ENCODE data around the gene CMSS1.

Gene CMSS1

DNA sequence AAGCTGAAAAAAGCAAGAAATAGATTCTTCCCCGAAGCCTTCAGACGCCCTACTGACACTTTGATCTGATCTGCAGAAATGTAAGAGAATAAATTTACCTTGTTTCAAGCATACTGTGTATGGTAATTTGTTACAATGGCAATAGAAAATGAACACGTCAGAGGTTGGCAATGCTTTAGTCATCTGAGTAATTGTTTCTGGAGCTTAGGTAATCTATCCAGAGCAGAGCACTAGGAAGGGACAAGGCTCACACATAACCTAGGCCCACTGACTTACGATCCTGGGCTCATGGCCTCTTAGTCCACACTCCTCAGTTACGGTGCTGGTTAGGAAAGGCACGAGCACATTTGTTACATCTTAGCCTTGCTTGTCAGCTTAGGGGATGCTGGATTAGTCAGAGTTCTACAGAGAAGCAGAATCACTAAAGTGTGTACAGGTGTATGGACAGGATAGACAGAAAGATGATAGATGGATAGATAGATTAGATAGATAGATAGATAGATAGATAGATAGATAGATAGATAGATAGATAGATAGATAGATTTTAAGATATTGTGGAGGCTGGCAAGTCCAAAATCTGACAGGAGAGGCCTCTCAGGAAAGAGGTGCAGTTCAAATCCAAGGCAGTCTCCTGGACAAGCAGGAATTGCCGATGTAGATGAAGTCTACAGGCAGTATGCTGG lies 396.4 kb downstream of the CMSS1 start:
- Histone ChIP-seq H2AFZ (ENCODE audit: low read length) (no peak overlapping the region), H3K4me1 (ENCODE audit: insufficient read depth, low read length, poor library complexity, severe bottlenecking) (peaks cover 18% of the 10 kb centered on the region), H4K20me1 (ENCODE audit: insufficient read depth, low read length, poor library complexity, severe bottlenecking) (no peaks in the 10 kb centered on the region), H3K4me3 (ENCODE audit: low read length, poor library complexity, severe bottlenecking) (no peak overlapping the region), H3K27me3 (ENCODE audit: insufficient read depth, low read length, poor library complexity, severe bottlenecking) (no peaks in the 10 kb centered on the region), H3K9ac (ENCODE audit: low read depth, low read length, poor library complexity, severe bottlenecking) (no peak overlapping the region), H3K9me3 (ENCODE audit: insufficient read depth, low read depth, low read length) (no peaks in the 10 kb centered on the region), H3K79me2 (ENCODE audit: insufficient read depth, low read length) (no peaks in the 10 kb centered on the region), H3F3A (ENCODE audit: low read depth) (no peaks in the 10 kb centered on the region), H3K36me3 (ENCODE audit: insufficient read depth, low read length) (no peaks in the 10 kb centered on the region), H3K9me2 (replicated peaks; ENCODE audit: low read depth, low read length) (no peaks in the 10 kb centered on the region), H3K4me2 (ENCODE audit: low read depth, low read length, poor library complexity, severe bottlenecking) (no peak overlapping the region)
- TF ChIP-seq, protein P1, sequence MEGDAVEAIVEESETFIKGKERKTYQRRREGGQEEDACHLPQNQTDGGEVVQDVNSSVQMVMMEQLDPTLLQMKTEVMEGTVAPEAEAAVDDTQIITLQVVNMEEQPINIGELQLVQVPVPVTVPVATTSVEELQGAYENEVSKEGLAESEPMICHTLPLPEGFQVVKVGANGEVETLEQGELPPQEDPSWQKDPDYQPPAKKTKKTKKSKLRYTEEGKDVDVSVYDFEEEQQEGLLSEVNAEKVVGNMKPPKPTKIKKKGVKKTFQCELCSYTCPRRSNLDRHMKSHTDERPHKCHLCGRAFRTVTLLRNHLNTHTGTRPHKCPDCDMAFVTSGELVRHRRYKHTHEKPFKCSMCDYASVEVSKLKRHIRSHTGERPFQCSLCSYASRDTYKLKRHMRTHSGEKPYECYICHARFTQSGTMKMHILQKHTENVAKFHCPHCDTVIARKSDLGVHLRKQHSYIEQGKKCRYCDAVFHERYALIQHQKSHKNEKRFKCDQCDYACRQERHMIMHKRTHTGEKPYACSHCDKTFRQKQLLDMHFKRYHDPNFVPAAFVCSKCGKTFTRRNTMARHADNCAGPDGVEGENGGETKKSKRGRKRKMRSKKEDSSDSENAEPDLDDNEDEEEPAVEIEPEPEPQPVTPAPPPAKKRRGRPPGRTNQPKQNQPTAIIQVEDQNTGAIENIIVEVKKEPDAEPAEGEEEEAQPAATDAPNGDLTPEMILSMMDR (conservative IDR thresholded peaks at IDR 0.05; ENCODE audit: low read length) = no peak
- TF ChIP-seq EZH2phosphoT487 (IDR thresholded peaks at IDR 0.05; ENCODE audit: borderline replicate concordance) = no peak

DNA sequence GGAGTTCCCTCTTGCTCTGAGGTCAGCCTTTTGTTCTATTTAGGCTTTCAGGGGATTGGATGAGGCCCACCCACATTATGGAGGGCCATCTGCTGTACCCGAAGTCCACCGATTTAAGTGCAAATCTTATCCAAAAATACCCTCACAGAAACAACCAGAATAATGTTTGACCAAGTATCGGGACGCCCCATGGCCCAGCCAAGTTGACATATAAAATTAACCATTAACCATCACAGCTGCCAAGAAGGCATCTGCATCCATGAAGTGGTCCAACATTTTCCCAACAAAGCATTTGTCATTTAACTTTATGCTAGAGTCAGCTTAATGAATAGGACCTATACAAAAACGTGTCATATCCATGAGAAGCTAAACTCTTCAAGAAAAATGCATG lies 396.9 kb downstream of the CMSS1 start:
- no peak overlapping the region for H3K4me2 ChIP-seq (ENCODE audit: low read depth, low read length, poor library complexity, severe bottlenecking)

DNA sequence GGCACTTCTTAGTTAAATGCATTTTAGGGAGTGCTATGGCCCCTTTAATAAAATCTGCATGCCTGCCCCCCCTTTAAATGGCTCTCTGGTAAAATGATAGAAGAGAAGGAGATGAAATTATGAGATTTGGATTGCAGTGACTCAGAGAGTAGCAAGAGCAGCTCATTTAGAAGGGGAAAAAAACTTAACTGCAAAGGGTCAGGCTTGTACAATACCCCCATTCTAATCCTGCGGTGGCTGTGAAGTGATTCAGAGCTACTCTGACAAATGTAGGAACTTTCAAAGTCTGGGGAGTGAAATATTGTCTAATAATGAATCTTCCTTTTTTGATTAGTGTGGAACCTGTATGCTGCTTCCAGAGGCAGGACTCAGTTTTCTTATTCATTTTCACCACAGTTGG lies 399.1 kb downstream of the CMSS1 start:
- H3K79me2 ChIP-seq (ENCODE audit: insufficient read depth, low read length) = no peaks in the 10 kb centered on the region
- no peaks in the 10 kb centered on the region for H4K20me1 ChIP-seq (ENCODE audit: insufficient read depth, low read length, poor library complexity, severe bottlenecking)
- H3K4me1 ChIP-seq (ENCODE audit: insufficient read depth, low read length, poor library complexity, severe bottlenecking) = peaks cover 7% of the 10 kb centered on the region
- no peaks in the 10 kb centered on the region for H3K27me3 ChIP-seq (ENCODE audit: insufficient read depth, low read length, poor library complexity, severe bottlenecking)
- H3K4me2 ChIP-seq (ENCODE audit: low read depth, low read length, poor library complexity, severe bottlenecking) = no peak overlapping the region
- H2AFZ ChIP-seq (ENCODE audit: low read length) = no peak overlapping the region
- H3K9me3 ChIP-seq (ENCODE audit: insufficient read depth, low read depth, low read length) = no peaks in the 10 kb centered on the region
- H3K9me2 ChIP-seq (replicated peaks; ENCODE audit: low read depth, low read length) = no peaks in the 10 kb centered on the region
- H3F3A ChIP-seq (ENCODE audit: low read depth) = no peaks in the 10 kb centered on the region
- TF ChIP-seq EZH2phosphoT487 (IDR thresholded peaks at IDR 0.05; ENCODE audit: borderline replicate concordance) = no peak
- TF ChIP-seq, protein P1 (conservative IDR thresholded peaks at IDR 0.05; ENCODE audit: low read length) = no peak
- H3K4me3 ChIP-seq (ENCODE audit: low read length, poor library complexity, severe bottlenecking) = no peak overlapping the region
- no peak overlapping the region for H3K9ac ChIP-seq (ENCODE audit: low read depth, low read length, poor library complexity, severe bottlenecking)
- no peaks in the 10 kb centered on the region for H3K36me3 ChIP-seq (ENCODE audit: insufficient read depth, low read length)

More for the DNA sequence above, 396.9 kb downstream of the CMSS1 start:
- H3F3A ChIP-seq (ENCODE audit: low read depth) = no peaks in the 10 kb centered on the region
- no peak overlapping the region for H2AFZ ChIP-seq (ENCODE audit: low read length)
- no peaks in the 10 kb centered on the region for H4K20me1 ChIP-seq (ENCODE audit: insufficient read depth, low read length, poor library complexity, severe bottlenecking)
- H3K79me2 ChIP-seq (ENCODE audit: insufficient read depth, low read length) = no peaks in the 10 kb centered on the region
- H3K36me3 ChIP-seq (ENCODE audit: insufficient read depth, low read length) = no peaks in the 10 kb centered on the region
- H3K9me3 ChIP-seq (ENCODE audit: insufficient read depth, low read depth, low read length) = no peaks in the 10 kb centered on the region
- peaks cover 18% of the 10 kb centered on the region for H3K4me1 ChIP-seq (ENCODE audit: insufficient read depth, low read length, poor library complexity, severe bottlenecking)
- H3K27me3 ChIP-seq (ENCODE audit: insufficient read depth, low read length, poor library complexity, severe bottlenecking) = no peaks in the 10 kb centered on the region
- no peak overlapping the region for H3K9ac ChIP-seq (ENCODE audit: low read depth, low read length, poor library complexity, severe bottlenecking)
- H3K4me3 ChIP-seq (ENCODE audit: low read length, poor library complexity, severe bottlenecking) = no peak overlapping the region
- no peak for TF ChIP-seq EZH2phosphoT487 (IDR thresholded peaks at IDR 0.05; ENCODE audit: borderline replicate concordance)
- TF ChIP-seq, protein P1 (conservative IDR thresholded peaks at IDR 0.05; ENCODE audit: low read length) = no peak
- H3K9me2 ChIP-seq (replicated peaks; ENCODE audit: low read depth, low read length) = no peaks in the 10 kb centered on the region

All from Loucy (cell line).